Glomerular visceral epithelial cell (primary cell): ENCODE results near the gene CARS1.
A peak's percentile ranks its signal among the peaks of the same experiment; 100 is the strongest.

Source experiments
- DNase-seq: peaks from one replicate; pipeline ENCODE4 v3.0.0-alpha.2; 2016; ENCODE audit errors: extremely low spot score

Gene CARS1

GRCh38 chr11:3057069-3057963, at the start of gene CARS1:
CARS1 (minus strand) TSS chr11:3057423; CDS start chr11:3057367, 56 bp downstream.
- peak; percentile 94 for DNase-seq

DNA sequence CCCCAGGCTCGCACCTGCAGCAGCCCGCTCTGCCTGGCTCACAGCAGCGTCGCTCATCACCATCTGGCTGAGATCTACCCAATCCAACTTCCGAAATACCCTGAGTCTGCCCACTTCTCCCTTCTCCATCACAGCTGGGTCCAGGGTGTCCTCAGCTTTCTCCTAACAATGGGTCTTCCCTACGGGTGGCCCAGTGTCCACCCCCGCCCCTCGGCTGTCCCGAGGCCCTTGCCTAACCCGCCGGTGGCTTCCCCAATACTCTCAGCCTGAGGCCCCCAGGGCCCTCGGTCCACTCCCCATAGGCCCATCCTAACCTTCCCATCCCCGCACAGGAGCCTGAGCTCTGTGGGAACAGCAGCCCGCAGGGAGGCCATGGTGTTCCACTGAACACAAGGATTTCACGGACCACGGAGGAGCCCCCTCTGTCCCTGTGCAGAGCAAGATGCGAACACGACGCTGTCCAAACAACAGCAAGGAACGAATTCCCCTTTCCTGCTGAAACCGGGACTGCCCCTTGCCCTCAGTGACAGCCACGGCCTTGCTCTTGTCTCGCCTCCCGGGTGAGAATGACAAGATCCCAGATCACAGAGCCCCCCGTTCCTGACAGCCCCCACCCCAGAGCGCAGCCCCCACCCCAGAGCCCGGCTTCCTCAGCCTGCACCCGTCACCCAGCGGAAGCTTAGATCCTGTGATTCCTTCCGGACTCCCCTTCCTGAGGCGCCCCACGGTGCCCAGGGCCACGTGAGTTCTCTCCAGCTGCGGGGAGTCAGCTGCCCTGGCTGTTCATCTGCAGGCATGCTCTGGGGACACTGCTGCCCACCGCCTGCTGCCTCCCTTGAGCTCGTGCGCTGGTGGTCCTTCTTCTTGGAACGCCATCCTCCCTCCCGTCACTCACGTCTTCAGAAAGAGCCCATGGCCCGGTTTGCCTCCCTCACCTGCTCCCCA, 48.8 kb upstream of the CARS1 start:
- DNase-seq = no peak

DNA sequence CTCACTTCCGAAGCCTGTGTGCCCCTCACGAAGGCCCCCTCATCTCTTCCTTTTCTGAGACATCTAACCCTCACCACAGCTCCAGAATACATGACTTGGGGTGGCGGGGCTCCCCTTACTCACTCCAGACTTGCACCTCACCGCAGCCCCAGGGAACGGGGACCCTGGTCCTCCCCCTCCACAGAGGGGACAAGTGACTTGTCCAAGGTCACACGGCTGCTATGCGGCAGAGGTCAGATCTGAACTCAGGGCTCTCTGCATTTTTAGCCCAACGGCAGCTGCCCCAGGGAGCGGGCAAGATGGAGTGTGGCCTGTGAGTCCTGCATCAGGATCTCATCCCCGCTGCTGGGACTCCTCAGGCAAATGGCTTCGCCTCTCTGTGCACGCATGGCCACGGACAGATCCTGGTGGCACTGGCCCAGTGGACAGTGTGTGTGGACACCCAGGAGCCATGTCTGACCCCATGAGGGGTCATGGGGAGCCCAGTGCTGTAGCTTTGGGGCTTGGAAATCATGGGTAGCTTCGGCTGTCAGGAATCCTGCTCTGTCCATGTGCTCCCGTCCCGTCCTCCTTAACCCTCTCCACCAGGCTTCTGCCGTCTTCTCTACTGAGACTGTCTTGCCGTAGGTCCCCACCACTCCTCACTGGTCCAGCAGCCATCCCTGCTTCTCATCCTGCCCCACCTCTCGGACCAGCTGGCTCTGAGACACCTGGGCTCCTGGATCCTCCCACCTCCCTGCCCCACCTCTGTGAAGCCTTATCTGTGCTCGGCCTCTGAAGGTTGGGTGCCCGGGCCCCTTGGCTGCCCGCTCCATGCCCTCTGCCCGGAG, 48.0 kb upstream of the CARS1 start:
- DNase-seq = no peak

GRCh38 chr11:3104051-3104714, 47.0 kb upstream of the CARS1 start:
- no peak for DNase-seq

GRCh38 chr11:3103076-3103475, 45.9 kb upstream of the CARS1 start:
- no peak for DNase-seq

DNA sequence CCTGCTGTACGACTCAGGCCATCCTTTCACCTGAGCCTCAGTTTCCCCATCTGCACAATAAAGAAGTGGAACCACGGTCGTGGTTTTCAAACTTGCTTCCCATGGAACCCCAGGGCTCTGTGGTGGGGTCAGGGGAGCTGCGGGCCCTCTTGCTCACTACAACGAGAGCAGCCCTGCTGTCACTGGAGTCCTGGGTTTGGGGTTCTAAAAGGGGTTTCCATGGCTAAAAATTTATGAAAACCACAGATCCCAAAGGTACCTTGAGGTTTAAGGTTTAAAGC, 45.4 kb upstream of the CARS1 start:
- no peak for DNase-seq

- DNase-seq = no peak
Measured at GRCh38 chr11:3101921-3102640, 44.9 kb upstream of the CARS1 start.

GRCh38 chr11:3099178-3099577, 42.0 kb upstream of the CARS1 start:
- no peak for DNase-seq

- DNase-seq = no peak
Measured at GRCh38 chr11:3096909-3097530, 39.8 kb upstream of the CARS1 start.

GRCh38 chr11:3095712-3096361, 38.6 kb upstream of the CARS1 start:
- peak; percentile 46 for DNase-seq

GRCh38 chr11:3094223-3094824, 37.1 kb upstream of the CARS1 start:
- no peak for DNase-seq

DNA sequence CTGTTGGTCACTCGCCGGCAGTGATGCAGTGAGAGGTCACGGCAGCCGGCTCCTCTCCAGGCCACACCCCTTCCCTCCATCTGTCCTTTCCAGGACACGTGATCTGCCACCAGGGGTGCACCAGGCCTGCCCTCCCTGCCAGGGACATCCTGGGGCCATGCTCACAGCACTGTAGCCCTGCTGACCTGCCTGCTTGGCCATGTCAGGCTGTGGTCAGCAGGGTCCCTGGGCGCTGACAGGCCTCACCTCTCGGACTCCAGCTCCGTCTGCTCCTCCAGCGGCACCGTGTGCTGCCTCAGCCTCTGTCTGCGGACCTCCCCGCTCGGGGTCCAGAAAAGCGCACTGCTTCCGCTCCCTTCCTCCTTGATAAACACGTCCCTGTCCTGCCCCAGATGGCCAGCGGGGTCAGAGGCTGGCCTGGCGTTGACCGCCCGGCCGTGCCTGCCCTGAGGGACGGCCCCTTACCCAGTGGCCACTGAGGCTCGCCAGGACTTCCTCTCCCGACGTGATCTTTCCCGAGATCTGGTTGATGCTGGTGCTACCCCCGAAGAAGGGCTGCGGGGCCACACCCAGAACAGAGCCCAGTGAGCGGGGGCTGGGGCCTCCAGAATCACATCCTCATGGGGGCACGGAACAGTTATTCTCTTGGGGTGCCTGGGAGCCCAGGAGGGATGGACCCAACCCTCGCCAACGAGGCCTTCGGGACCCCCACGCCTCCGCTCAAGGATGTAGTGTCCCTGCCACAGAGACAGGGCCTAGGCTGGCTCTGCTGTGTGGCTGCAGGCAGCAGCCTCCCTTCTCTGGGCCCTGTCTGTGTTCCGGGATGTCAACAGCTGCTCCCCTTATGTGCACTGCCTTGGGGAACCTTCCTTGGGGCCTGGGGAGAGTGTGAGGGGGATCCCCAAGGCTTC, 36.3 kb upstream of the CARS1 start:
- no peak for DNase-seq

GRCh38 chr11:3092603-3093141, 35.4 kb upstream of the CARS1 start:
- DNase-seq = no peak

- peak; percentile 73 for DNase-seq
Measured at GRCh38 chr11:3091846-3092602, 34.8 kb upstream of the CARS1 start.

DNA sequence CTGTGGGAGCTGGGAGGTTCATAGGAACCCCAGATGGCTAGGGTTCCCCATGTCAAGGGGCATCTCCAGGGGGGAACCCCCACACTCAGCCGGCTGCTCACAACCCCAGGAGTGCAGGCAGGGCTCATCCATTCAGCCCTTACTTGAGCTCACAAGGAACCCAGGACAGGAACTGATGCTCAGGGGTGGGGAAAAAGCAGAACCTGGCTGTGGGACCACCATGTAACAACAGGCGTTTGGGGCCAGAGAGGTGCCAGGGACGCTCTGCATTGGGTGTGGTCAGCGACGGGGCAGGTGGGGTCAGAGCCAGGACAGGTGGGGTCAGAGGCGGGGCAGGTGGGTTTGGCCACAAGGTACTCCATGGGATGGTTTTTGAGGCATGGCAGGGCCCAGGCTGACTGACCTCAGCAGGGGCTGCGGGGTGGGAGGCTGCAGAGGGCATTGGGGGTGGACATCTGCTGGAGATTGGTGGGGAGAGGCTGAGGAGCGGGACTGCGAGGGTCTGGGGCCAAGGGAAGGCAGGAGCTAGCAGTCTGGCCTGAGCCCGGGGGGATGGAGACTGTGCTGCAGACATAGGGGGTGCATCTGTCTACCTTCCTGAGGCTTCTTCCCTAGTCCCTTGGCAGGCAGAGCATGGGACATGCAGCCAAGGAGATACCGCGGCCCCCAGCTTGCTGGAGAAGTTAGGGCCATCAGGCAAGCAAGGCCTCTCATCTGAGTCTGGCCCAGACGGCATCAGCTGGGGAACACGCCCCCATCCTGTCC, 34.0 kb upstream of the CARS1 start:
- no peak for DNase-seq
